Dermis microvascular lymphatic vessel endothelial cell (primary cell): Measurements from ENCODE around the gene RCBTB2. TPM values are rescaled to one million over a fixed set of nuclear protein-coding genes. Genes with fewer than 3 reads are reported as not detected.

Source experiments
- DNase-seq, 2 donors: peaks; one replicate each; pipeline versions ENCODE4 v3.0.0 to v3.0.0-alpha.2; 2010; ENCODE audit warnings: low read depth in 2 of 2
- total RNA-seq: library from RNA; depleted of rRNA; stranded (reverse); fragments of >200 nt; gene quantifications from 2 replicates; pipeline ENCODE4 v1.2.1, GENCODE V29; 2014

The RCBTB2 gene
- total RNA-seq, 1 donor from 2014 or later: 9.6 TPM

DNA sequence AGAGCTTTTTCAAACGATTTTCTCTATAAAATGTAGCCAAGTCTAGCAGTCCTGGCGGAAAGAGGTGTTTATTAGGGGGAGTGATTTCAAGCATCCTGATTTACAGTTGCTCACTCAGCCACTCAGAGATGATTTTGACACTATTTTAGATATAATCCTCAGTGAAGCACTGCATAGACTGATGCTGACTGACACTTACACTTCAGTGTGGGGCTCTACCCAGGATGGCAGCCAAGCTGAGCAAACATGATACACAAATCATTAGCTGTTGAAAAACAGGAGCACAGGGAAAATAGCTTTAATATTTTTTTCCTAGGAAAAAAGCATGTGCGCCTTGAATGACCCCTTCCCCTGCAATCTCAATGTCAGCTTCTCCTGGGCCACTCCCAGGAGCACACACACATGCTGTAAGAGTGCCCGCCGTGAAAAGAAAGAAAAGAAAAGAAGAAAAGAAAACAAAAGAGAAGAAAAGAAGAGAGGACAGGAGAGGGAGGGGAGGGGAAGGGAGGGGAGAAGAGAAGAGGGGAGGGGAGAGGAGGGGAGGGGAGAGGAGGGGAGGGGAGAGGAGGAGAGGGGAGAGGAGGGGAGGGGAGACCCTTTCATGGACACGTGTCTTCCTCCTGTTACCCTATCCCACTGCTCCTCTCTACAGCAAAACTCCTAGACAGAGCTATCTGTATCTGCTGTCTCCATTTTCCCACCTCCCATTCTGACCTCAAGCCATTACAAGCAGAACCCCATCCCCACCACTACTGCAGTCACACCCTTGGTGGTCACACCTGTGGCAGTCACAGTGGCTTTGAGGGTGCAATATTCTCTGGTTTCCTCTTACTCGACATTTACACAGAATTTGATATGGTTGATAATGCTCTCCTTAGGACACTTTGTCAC, 36.4 kb downstream of the RCBTB2 start:
- peak in 1 of 2 donors; percentile 74 for DNase-seq

DNA sequence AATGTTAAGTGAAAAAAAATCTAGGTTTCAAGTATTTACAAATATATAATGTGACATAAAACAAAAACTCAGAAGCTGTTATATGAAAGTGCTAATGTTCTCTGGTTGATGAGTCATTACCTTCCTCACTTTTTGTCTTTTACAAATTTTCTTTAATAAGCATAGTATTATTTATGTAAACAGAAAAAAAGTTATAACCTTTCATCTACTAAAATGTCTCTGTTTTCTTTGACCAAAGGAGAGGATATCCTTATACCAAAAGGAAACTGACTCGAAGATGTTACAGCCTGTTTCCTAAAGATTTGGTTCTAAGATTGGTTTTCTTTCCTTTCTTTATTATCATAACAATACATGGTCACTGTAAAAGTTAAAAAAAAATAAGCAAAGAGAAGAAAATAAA, 38.0 kb downstream of the RCBTB2 start:
- DNase-seq: peak in 1 of 2 donors; percentile 85

GRCh38 chr13:48493851-48494250, 39.0 kb downstream of the RCBTB2 start:
- peak in 1 of 2 donors; percentile 15 for DNase-seq

DNA sequence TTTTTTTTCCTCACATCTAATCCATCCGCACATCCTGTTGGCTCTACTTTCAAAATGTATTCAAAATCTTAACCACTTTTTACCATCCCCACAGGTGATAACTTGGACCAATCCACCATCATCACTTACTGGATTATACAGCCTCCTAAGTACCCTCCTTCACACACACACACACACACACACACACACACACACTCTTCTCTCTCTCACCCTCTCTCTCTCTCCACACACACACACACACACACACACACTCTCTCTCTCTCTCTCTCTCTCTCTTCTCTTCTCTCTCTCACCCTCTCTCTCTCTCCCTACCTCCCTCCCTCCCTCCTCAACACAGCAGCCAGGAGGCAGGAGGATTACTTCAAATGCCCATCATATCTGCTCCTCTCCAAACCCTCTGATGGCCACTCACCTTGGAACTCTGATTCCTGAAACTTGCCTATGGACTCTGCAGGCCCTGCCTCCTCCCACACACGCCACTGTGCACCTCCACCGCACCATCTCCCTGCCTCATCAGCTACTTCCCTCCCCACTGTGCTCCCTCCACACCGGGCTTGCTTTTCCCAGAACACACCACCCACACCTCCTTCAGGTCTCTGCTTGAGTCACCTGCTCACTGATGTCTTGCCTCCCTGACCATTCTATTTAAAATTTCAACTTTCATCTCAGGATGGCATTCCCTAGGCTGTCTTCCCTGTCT, 39.7 kb downstream of the RCBTB2 start:
- DNase-seq: peak in 1 of 2 donors; percentile 5

- peak; percentile 57 to 87 for DNase-seq
Observed at GRCh38 chr13:48492470-48493065, 40.3 kb downstream of the RCBTB2 start.

DNA sequence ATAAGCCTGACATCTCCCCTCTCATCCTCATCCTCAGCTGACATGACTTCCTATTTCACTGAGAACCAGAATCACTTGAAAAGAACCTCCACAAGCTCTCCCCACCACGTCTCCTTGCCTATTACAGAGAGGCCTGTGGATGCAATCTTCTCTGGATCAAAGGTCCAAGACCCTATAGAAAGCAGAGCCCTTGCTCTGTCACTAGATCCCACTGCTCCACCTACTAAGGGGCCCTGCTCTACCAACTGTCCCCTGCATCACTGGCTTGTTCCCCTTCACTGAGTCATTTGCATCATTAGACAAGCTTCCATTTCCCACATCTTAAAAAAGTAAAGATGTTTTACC, 40.8 kb downstream of the RCBTB2 start:
- DNase-seq: peak in 1 of 2 donors; percentile 4

DNA sequence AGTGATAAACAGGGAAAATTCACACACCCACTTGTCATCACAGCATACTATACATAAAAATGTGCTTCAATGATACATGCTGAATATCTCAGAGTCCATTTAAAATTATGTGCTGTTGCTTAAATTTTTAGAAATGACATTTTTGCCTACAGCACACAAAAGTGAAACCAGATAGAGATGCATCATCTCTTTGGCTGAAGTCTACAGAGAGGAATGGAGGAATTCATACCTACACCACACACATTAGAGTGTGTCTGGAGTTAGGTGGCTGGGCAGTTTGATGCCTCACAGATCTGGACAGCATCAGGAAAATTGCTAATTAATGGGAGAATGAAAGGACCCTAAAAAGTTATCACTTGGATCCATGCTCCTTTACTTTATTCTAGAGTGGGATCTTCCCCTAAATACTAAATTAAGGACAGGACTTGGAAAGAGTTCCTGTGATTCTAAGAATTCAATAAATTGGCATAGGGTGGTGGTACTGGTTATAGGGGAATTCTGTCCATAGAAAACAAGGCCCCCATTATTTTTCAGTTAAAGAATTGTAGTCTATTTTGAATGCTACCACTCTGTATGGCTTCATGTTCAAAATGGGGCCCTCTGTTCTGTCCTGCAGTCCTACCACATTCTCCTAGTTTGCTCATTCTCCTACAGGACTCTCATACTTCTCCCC, 41.3 kb downstream of the RCBTB2 start:
- no peak for DNase-seq

- no peak for DNase-seq
Observed at GRCh38 chr13:48490241-48490640, 42.6 kb downstream of the RCBTB2 start.

GRCh38 chr13:48489666-48490065, 43.2 kb downstream of the RCBTB2 start:
- no peak for DNase-seq

GRCh38 chr13:48488995-48489394, 43.9 kb downstream of the RCBTB2 start:
- DNase-seq: no peak

GRCh38 chr13:48487968-48488367, 44.9 kb downstream of the RCBTB2 start:
- no peak for DNase-seq

- no peak for DNase-seq
Observed at GRCh38 chr13:48486836-48487235, 46.0 kb downstream of the RCBTB2 start.

- DNase-seq: no peak
Observed at GRCh38 chr13:48486362-48486761, 46.5 kb downstream of the RCBTB2 start.

DNA sequence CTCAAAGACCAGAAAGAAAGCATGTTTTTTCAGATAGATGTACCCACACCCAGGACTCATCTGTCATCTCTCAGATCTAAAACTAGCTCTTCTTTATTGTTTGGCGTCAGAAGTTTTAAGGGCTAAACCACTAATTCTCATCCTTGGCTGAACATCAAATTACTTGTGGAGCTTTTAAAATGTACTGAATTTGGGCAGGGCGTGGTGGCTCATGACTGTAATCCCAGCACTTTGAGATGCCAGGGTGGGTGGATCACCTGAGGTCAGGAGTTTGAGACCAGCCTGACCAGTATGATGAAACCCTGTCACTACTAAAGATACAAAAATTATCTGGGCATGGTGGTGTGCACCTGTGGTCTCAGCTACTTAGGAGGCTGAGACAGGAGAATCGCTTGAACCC, 47.4 kb downstream of the RCBTB2 start:
- no peak for DNase-seq

- no peak for DNase-seq
Observed at GRCh38 chr13:48483575-48483974, 49.3 kb downstream of the RCBTB2 start.

DNA sequence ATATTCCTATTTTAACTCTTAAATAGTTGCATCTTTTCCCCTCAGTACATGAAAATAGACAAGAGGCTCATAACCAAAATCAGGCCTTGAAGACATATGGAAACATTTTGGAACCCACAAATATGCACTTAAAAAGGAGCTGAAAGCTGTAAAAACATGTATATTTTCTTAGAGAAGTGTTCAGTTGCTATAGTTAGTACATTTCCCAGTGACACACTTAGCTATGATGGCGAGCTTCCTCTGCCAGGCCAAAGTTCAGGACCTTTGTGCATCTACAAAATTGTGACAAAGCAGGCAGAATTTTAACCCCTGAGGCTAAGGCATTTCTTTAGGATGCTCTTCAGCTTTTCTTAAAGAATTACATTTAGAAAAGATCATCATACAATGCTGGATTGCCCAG, 54.5 kb downstream of the RCBTB2 start:
- no peak for DNase-seq

DNA sequence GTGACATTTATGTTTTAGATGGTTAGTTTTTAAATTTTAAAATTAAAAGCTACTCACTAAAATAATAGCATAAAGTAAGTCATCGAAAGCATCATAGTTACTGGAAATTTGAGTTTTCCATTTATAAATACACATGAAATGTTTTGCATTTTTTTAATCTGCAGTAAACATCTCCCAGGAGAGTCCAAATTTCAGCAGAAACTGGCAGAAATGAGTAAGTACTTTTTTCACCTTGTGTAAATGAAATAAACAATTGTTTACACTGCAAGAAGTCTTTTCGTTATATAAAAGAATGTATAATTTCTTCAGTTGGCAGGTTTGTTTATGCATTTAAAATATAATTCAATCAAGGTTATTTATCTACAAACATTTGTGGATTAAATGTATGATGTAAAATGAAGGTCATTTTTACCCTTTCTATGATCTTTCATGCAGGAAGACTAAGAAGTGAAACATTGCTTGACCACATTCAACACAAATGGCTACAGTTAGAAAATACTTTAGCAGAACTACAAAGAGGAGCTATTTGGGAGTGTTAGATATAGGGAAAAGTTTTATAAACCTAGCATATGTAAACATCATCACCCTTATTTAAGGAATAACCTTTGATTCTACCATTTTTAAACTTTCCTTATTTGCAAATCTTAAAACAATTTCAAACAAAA, 55.6 kb downstream of the RCBTB2 start:
- DNase-seq: no peak

DNA sequence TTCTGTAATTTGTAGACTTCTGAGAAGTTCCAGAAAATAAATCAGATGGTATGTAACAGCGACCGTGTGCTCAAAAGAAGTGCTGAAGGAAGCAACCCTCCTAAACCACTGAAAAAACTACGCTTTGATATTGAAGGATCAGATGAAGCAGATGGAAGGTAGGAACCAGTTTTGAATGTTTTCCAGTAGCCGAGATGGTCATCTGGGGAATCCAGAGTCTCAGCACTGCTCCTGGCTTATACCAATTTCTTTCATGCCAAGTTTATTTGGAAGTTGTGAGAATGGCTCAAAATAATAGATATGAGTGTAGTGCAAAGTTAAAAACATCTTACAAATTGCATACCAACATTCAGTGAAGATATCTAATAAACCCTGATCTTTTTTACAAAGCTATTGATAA, 56.2 kb downstream of the RCBTB2 start:
- DNase-seq: no peak

- DNase-seq: no peak
Observed at GRCh38 chr13:48476215-48476614, 56.7 kb downstream of the RCBTB2 start.

- no peak for DNase-seq
Observed at GRCh38 chr13:48475230-48475629, 57.6 kb downstream of the RCBTB2 start.

GRCh38 chr13:48457578-48458242, 75.2 kb downstream of the RCBTB2 start:
- DNase-seq: no peak
